Measurements from ENCODE around the gene ADTRP.
"Not testable (repeated sequence)": the region's sequence is repeated elsewhere in the genome, so short reads cannot be mapped to it uniquely, and the experiment has no call there.

Gene ADTRP

GRCh38 chr6:11722220-11722619 lies 56.4 kb downstream of the ADTRP start:
- peak in 1 of 2 donors; percentile 44 for DNase-seq

- no peak for DNase-seq
These were observed 60.1 kb downstream of the ADTRP start for GRCh38 chr6:11718463-11718862.

GRCh38 chr6:11718031-11718430 lies 60.6 kb downstream of the ADTRP start:
- no peak for DNase-seq

GRCh38 chr6:11714798-11715285 lies 63.8 kb downstream of the ADTRP start:
- no peak for DNase-seq

- peak in 1 of 2 donors; percentile 58 for DNase-seq
These were observed 64.3 kb downstream of the ADTRP start for GRCh38 chr6:11714116-11714797.

GRCh38 chr6:11712760-11713159 lies 65.8 kb downstream of the ADTRP start:
- DNase-seq, result peak in 1 of 2 donors; percentile 48

- DNase-seq, result no peak
These were observed 66.5 kb downstream of the ADTRP start for GRCh38 chr6:11711984-11712711.

- DNase-seq, result no peak
These were observed 67.3 kb downstream of the ADTRP start for GRCh38 chr6:11711003-11711983.

GRCh38 chr6:11710311-11710761 lies 68.3 kb downstream of the ADTRP start:
- peak; percentile 31 to 45 for DNase-seq

GRCh38 chr6:11706171-11706570 lies 72.4 kb downstream of the ADTRP start:
- no peak for DNase-seq

GRCh38 chr6:11705483-11705882 lies 73.1 kb downstream of the ADTRP start:
- no peak for DNase-seq

- DNase-seq, result no peak
These were observed 73.5 kb downstream of the ADTRP start for GRCh38 chr6:11705069-11705468.

- DNase-seq, result no peak
These were observed 74.9 kb downstream of the ADTRP start for GRCh38 chr6:11703725-11704124.

GRCh38 chr6:11702500-11703130 lies 76.0 kb downstream of the ADTRP start:
- DNase-seq, result no peak

GRCh38 chr6:11702089-11702488 lies 76.5 kb downstream of the ADTRP start:
- DNase-seq, result no peak

- no peak for DNase-seq
These were observed 77.0 kb downstream of the ADTRP start for GRCh38 chr6:11701573-11701972.

- peak in 1 of 2 donors; percentile 64 for DNase-seq
These were observed 78.4 kb downstream of the ADTRP start for GRCh38 chr6:11700118-11700718.

GRCh38 chr6:11699576-11699975 lies 79.0 kb downstream of the ADTRP start:
- DNase-seq, result no peak

- no peak for DNase-seq
These were observed 85.9 kb downstream of the ADTRP start for GRCh38 chr6:11692451-11693376.

GRCh38 chr6:11689847-11690246 lies 88.8 kb downstream of the ADTRP start:
- DNase-seq, result no peak

- DNase-seq, result not testable (repeated sequence)
These were observed 89.2 kb downstream of the ADTRP start for GRCh38 chr6:11689400-11689799.

Measured in CD4-positive, alpha-beta T cell treated with Interferon alpha-2 for 1 hour (primary cell).